ENCODE results near the gene DMBX1. TPM values are rescaled to one million over a fixed set of nuclear protein-coding genes. Genes with fewer than 3 reads are reported as not detected.

The DMBX1 gene
- polyA plus RNA-seq (2011; rRNA removed) (0.40 and 0.44 TPM in 2 replicates), polyA plus RNA-seq (2017; fragmentation: RNase III; extraction: RNeasy Plus Mini Kit Qiagen cat#74134 plus additional on column Dnase treatment) (1.1 to 2.2 TPM (median 1.7 TPM) in 3 replicates), polyA minus RNA-seq (2011; rRNA and poly(A)+ RNA removed) (0.44 and 0.87 TPM in 2 replicates)
- polyA plus RNA-seq (2012; cell fraction: cytosol; rRNA removed): 0.82 and 1.2 TPM in 2 replicates
- 3.5 and 4.2 TPM in 2 replicates for polyA plus RNA-seq (2012; cell fraction: nucleus; rRNA removed)

DNA sequence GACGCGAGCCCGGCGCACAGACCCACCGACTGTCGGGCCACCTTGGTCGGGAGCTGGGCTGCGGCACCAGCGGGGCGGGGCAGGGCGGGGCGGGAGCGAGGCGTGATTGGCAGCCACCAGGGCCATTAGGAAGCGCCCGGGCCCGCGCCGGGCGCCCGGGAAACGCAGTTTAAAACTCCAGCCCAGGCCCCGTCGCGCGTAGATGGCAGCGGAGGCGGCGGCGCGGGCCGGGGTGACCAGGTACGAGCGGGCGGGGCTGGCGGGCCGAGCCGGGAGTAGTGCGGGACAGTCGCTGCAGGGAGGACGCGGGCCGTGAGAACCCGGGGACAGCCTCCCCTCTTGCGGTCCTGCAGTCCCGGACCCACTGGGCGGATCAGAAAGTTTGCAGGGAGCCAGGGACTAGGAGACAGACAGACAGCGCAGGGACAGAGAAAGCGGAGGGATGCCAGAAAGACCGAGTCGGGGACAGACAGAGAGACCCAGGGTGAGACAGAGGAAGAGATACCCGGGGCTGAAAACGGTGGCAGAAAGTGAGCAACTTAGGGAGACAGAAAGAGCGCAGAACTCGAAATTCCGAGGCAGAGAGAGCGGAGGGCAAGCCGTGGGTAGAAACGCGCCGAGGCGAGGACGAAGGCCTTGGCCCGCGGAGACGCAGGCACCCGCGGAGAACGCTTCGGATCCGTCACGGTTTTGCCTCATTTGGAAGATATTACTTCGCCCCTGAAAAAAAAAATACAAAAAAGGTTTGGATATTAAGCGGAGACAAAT lies at the start of gene DMBX1:
DMBX1 (plus strand) TSS at position 199 of the 768 bp plus-strand sequence. CDS start 17,175 bp downstream, outside the sequence.
- Histone ChIP-seq H3K27ac (peak within 1 kb of the TSS; percentile 62 to 85; a peak in 5 of 6 replicates), H3K4me3 (peak within 1 kb of the TSS; percentile 56), H3K9me3 (no peaks in the 10 kb centered on the region), H3K4me1 (peaks cover 4% of the 10 kb centered on the region; the same call in 1 of the 3 replicates), H3K4me2 (peak within 1 kb of the TSS; percentile 80)
- peak; percentile 35 to 85 for DNase-seq (ENCODE audit: low read depth in 1 of 2, low spot score in 1 of 2)
- CTCF ChIA-PET: interaction anchor here (1.0 to 18.2 kb wide), 3 partner anchors 13 to 88 kb away, joined by 4 to 235 read pairs (median 33); a partner anchor contains a TSS
- TF ChIP-seq JUN (IDR thresholded peaks at IDR 0.05): no peak
- TF ChIP-seq ZFP36 (IDR thresholded peaks at IDR 0.05; ENCODE audit: borderline replicate concordance, partially characterized antibody): no peak
- no peak for TF ChIP-seq RCOR1 (IDR thresholded peaks at IDR 0.05; ENCODE audit: low read depth, low read length)
- TF ChIP-seq, protein P1, sequence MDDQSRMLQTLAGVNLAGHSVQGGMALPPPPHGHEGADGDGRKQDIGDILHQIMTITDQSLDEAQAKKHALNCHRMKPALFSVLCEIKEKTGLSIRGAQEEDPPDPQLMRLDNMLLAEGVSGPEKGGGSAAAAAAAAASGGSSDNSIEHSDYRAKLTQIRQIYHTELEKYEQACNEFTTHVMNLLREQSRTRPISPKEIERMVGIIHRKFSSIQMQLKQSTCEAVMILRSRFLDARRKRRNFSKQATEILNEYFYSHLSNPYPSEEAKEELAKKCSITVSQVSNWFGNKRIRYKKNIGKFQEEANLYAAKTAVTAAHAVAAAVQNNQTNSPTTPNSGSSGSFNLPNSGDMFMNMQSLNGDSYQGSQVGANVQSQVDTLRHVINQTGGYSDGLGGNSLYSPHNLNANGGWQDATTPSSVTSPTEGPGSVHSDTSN (IDR thresholded peaks at IDR 0.05): peak; percentile 88
- 23% methylated on average over 36 of the region's 74 CpGs for WGBS (ENCODE audit: missing lambda C conversion rate)
- POLR2A ChIA-PET: no interaction called here
- no peak for FAIRE-seq
- ATAC-seq: peak; percentile 88 to 94

- no peak for FAIRE-seq
- ChIA-PET POLR2A (no interaction called here), CTCF (interaction anchor here (1.6 to 2.2 kb wide), 2 partner anchors 35 to 92 kb away, joined by 4 to 6 read pairs; no protein-coding TSS in a partner anchor)
- H3K27ac ChIP-seq: no peak overlapping the region
- no peaks in the 10 kb centered on the region for H3K4me1 ChIP-seq
- DNase-seq (ENCODE audit: low read depth in 1 of 2, low spot score in 1 of 2): no peak
- no peaks in the 10 kb centered on the region for H3K9me3 ChIP-seq
- 81% methylated on average over 2 of the region's 2 CpGs for WGBS (ENCODE audit: missing lambda C conversion rate)
- no peak overlapping the region for H3K4me3 ChIP-seq
- no peak for ATAC-seq
- no peak overlapping the region for H3K4me2 ChIP-seq
- TF ChIP-seq MAX (IDR thresholded peaks at IDR 0.05) (no peak), HOXA7 (CRISPR knock-in tag; IDR thresholded peaks at IDR 0.05) (no peak), NPAS2 (CRISPR knock-in tag; IDR thresholded peaks at IDR 0.05; ENCODE audit: borderline replicate concordance) (no peak), TFCP2L1 (CRISPR knock-in tag; IDR thresholded peaks at IDR 0.05) (no peak), RARB (CRISPR knock-in tag; IDR thresholded peaks at IDR 0.05) (no peak), FOXS1 (CRISPR knock-in tag; IDR thresholded peaks at IDR 0.05) (no peak), ZNF302 (CRISPR knock-in tag; IDR thresholded peaks at IDR 0.05) (no peak), BHLHE40 (IDR thresholded peaks at IDR 0.05; ENCODE audit: low read depth, low read length) (no peak), TP53 (CRISPR knock-in tag; IDR thresholded peaks at IDR 0.05) (no peak), FOSB (CRISPR knock-in tag; IDR thresholded peaks at IDR 0.05) (no peak), CHD4 (IDR thresholded peaks at IDR 0.05; ENCODE audit: borderline replicate concordance) (no peak), RNF2 (IDR thresholded peaks at IDR 0.05; ENCODE audit: borderline replicate concordance, low read depth) (no peak), E2F6 (IDR thresholded peaks at IDR 0.05; ENCODE audit: borderline replicate concordance, low read depth) (no peak)
- TF ChIP-seq, protein P2, sequence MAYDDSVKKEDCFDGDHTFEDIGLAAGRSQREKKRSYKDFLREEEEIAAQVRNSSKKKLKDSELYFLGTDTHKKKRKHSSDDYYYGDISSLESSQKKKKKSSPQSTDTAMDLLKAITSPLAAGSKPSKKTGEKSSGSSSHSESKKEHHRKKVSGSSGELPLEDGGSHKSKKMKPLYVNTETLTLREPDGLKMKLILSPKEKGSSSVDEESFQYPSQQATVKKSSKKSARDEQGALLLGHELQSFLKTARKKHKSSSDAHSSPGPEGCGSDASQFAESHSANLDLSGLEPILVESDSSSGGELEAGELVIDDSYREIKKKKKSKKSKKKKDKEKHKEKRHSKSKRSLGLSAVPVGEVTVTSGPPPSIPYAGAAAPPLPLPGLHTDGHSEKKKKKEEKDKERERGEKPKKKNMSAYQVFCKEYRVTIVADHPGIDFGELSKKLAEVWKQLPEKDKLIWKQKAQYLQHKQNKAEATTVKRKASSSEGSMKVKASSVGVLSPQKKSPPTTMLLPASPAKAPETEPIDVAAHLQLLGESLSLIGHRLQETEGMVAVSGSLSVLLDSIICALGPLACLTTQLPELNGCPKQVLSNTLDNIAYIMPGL (CRISPR knock-in tag; IDR thresholded peaks at IDR 0.05; ENCODE audit: borderline replicate concordance): no peak
These were observed 49.2 kb upstream of the DMBX1 start for GRCh38 chr1:46440478-46440877.

Measured in A549 (cell line).